ENCODE measurements around the gene NRIP1. TPM values are rescaled to one million over a fixed set of nuclear protein-coding genes. Genes with fewer than 3 reads are reported as not detected.
A peak's percentile ranks its signal among the peaks of the same experiment; 100 is the strongest.

Gene NRIP1
- total and polyA plus RNA-seq, 2 of the 13 experiments (the other 11 are each of a cell fraction or from before 2014, with no cell fraction given), result 21.0 to 69.0 TPM

DNA sequence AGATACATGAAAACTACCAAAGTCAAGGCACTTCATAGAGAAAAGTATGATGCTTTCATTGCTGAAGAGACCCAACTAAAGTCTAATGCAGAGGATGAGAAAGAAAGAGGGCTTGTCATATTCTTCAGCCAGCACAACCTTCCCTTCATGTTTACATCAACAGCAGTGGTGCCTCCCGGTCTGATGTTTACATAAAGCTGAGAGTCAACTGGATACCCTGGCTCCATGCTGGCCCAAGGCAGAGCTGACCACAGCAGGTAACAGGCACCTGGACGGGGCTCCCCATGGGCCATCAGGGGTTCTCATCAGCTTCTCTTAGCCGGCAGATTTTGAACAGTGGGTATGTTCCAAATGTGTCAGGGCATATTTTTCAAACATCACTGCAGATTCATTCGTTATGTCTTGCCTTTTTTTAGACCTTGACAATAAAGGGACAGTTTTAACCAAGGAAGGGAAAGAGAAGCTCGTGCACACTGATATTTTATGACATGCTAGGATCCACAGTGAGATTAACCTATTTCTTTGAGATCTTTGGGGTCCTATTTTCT lies 117.1 kb downstream of the NRIP1 start (continued):
- TF ChIP-seq FOXP1 (IDR thresholded peaks at IDR 0.05), result no peak
- peak; percentile 86 for TF ChIP-seq FOXP1 (CRISPR knock-in tag; IDR thresholded peaks at IDR 0.05)
- TF ChIP-seq ZNF280B (CRISPR knock-in tag; IDR thresholded peaks at IDR 0.05; ENCODE audit: borderline replicate concordance), result no peak
- peak; percentile 33; the same call in 1 of the 2 replicates for TF ChIP-seq RARA (CRISPR knock-in tag; IDR thresholded peaks at IDR 0.05)
- no peak for TF ChIP-seq PHF21A (CRISPR knock-in tag; IDR thresholded peaks at IDR 0.05)

GRCh38 chr21:14945176-14945575 lies 119.6 kb downstream of the NRIP1 start:
- H3K4me1 ChIP-seq (ENCODE audit: insufficient read depth, low read length), result peaks cover 61% of the 10 kb centered on the region
- CTCF ChIA-PET (ENCODE audit: low intra/inter-chr PET ratio, low total read pairs), result no interaction called here
- H2AFZ ChIP-seq (ENCODE audit: low read length), result no peak overlapping the region
- no TSS peak for BruUV-seq (replicated peaks)
- no peak overlapping the region for H3K9ac ChIP-seq (ENCODE audit: insufficient read depth, low read depth, low read length)
- no peak overlapping the region for H3K4me3 ChIP-seq (replicated peaks in 1 of 3; ENCODE audit: insufficient read depth in 1 of 3, low read depth in 2 of 3, low read length in 3 of 3)
- DNase-seq (ENCODE audit: low spot score) (no peak), ATAC-seq (no peak), FAIRE-seq (no peak)
- intact Hi-C loops (cut with micrococcal nuclease; ENCODE audit: unreplicated experiment), result no loop called here
- peaks cover 6% of the 10 kb centered on the region for H3K9me3 ChIP-seq (ENCODE audit: low read length)
- no peak overlapping the region for H3K27ac ChIP-seq (ENCODE audit: extremely low read length, insufficient read depth, low read length)
- in situ Hi-C loops (cut with HindIII; ENCODE audit: extremely low pct_ligation_motif_present, low pct_unique_long_range_greater_than_20kb), result no loop called here
- no peaks in the 10 kb centered on the region for H3K36me3 ChIP-seq (replicated peaks in 1 of 2; ENCODE audit: control insufficient read depth in 1 of 2, insufficient read depth in 2 of 2, low read length in 2 of 2)
- H3K4me2 ChIP-seq (ENCODE audit: low read depth, low read length), result no peak overlapping the region
- no peaks in the 10 kb centered on the region for H3K27me3 ChIP-seq (ENCODE audit: control insufficient read depth in 1 of 2, insufficient read depth in 2 of 2, low read length in 2 of 2)
- H4K20me1 ChIP-seq (ENCODE audit: insufficient read depth, low read length), result no peaks in the 10 kb centered on the region
- POLR2A ChIA-PET, result interaction anchor here (3.8 kb wide), 1 partner anchor 56 kb away, joined by 28 read pairs; no protein-coding TSS in a partner anchor
- WGBS (ENCODE audit: low lambda C conversion rate), result 64% methylated on average over 3 of the region's 3 CpGs
- H3K79me2 ChIP-seq (ENCODE audit: insufficient read depth, low read length), result peaks cover 9% of the 10 kb centered on the region
- no peak for TF ChIP-seq RNF2 (conservative IDR thresholded peaks at IDR 0.05; ENCODE audit: low read depth)
- TF ChIP-seq NFKBIZ (CRISPR knock-in tag; IDR thresholded peaks at IDR 0.05), result no peak
- TF ChIP-seq MED8 (CRISPR knock-in tag; IDR thresholded peaks at IDR 0.05; ENCODE audit: insufficient replicate concordance), result no peak
- no peak for TF ChIP-seq ZNF333 (CRISPR knock-in tag; IDR thresholded peaks at IDR 0.05; ENCODE audit: borderline replicate concordance)
- no peak for TF ChIP-seq ZFP36L2 (CRISPR knock-in tag; IDR thresholded peaks at IDR 0.05)
- TF ChIP-seq ZNF101 (CRISPR knock-in tag; IDR thresholded peaks at IDR 0.05; ENCODE audit: borderline replicate concordance, low read depth), result no peak
- TF ChIP-seq ZBTB49 (CRISPR knock-in tag; IDR thresholded peaks at IDR 0.05; ENCODE audit: borderline replicate concordance), result no peak
- TF ChIP-seq FOXA3 (CRISPR knock-in tag; IDR thresholded peaks at IDR 0.05), result peak; percentile 72
- no peak for TF ChIP-seq ZNF562 (CRISPR knock-in tag; IDR thresholded peaks at IDR 0.05; ENCODE audit: borderline replicate concordance)
- no peak for TF ChIP-seq ETS1 (CRISPR knock-in tag; IDR thresholded peaks at IDR 0.05)
- TF ChIP-seq, protein P1, sequence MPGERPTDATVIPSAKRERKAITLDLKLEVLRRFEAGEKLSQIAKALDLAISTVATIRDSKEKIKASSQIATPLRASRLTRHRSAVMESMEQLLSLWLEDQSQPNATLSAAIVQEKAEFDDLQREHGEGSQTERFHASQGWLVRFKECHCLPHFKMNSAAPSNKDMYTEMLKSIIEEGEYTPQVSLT (CRISPR knock-in tag; IDR thresholded peaks at IDR 0.05; ENCODE audit: borderline replicate concordance, low read depth), result no peak
- TF ChIP-seq NFKB2 (CRISPR knock-in tag; IDR thresholded peaks at IDR 0.05; ENCODE audit: borderline replicate concordance), result no peak
- TF ChIP-seq PCBP1 (IDR thresholded peaks at IDR 0.05; ENCODE audit: borderline replicate concordance, low read depth, low read length), result no peak
- no peak for TF ChIP-seq ZNF788 (CRISPR knock-in tag; IDR thresholded peaks at IDR 0.05; ENCODE audit: borderline replicate concordance)
- TF ChIP-seq HNF4A (CRISPR knock-in tag; IDR thresholded peaks at IDR 0.05), result no peak

All from HepG2 (cell line).